GM10266 (cell line): ENCODE data around the gene ABCD3.
"Not testable (repeated sequence)": the region's sequence is repeated elsewhere in the genome, so short reads cannot be mapped to it uniquely, and the experiment has no call there.

Experiments used
- DNase-seq: peaks from one replicate; pipeline ENCODE4 v3.0.0; 2012; ENCODE audit errors: extremely low spot score
- TF ChIP-seq, protein P1 (sequence below): IDR thresholded peaks from 2 replicates; pipeline ENCODE4 v1.5.1; 2012; ENCODE audit warnings: mild to moderate bottlenecking, low read depth; ENCODE audit not compliant: control insufficient read depth, insufficient read depth; ENCODE audit errors: missing control alignments

The ABCD3 gene

DNA sequence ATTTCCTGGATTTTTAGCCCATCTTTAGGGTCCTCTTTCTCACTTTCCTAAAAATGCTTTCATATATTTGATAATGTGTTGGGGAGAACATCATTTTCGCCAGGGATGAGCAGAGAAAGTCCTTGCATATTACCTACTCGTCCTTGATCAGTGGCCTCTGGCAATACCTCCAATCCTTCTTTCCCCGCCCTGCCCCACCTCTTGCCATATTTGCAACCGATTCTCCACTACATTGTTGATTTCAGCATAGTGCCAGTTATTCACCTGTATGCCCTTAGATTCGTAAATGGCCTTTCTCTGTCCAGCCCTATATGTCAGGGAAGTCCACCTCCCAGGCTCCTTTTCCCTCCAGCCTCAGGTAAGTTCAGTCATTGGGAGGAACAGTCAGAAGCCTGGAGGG, 136.9 kb downstream of the ABCD3 start:
- no peak for DNase-seq
- TF ChIP-seq, protein P1, sequence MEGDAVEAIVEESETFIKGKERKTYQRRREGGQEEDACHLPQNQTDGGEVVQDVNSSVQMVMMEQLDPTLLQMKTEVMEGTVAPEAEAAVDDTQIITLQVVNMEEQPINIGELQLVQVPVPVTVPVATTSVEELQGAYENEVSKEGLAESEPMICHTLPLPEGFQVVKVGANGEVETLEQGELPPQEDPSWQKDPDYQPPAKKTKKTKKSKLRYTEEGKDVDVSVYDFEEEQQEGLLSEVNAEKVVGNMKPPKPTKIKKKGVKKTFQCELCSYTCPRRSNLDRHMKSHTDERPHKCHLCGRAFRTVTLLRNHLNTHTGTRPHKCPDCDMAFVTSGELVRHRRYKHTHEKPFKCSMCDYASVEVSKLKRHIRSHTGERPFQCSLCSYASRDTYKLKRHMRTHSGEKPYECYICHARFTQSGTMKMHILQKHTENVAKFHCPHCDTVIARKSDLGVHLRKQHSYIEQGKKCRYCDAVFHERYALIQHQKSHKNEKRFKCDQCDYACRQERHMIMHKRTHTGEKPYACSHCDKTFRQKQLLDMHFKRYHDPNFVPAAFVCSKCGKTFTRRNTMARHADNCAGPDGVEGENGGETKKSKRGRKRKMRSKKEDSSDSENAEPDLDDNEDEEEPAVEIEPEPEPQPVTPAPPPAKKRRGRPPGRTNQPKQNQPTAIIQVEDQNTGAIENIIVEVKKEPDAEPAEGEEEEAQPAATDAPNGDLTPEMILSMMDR, result no peak

DNA sequence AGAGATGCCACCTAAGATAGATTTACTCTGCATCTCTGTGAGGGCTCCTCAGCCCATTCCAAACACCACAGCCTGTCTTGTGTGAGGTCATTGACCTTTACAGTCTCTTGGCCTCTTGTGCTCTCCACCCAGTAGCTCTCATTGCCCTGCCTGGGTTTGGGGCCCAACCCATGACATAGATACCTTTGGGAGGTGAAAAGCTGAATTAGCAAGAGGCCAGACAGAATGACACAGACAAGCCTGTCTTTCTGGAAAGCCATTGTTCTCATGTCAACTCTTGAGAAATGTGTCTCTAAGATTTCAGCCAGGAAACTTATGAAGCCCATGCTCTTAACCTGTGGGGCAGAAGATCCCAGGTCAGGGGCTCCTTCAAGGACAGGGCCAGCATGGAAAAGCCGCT, 141.7 kb downstream of the ABCD3 start:
- DNase-seq, result no peak
- TF ChIP-seq, protein P1, result no peak

DNA sequence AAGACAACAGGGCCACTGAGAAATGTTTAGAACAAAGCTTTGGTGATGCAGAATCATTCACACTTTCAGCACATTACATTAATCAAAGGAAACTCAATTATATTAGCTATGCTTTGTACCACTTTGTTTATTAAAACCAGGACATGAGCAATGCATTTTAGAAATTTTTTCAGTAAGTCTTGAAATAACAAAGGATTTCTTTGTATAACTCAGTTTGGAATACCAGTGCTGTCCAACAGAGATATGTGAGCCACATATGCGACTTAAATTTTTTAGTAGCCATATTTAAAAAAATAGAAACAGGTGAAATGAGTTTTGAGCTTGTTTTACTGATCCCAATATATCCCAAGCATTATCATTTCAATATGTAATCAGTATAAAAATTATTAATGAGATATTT, 142.1 kb downstream of the ABCD3 start:
- TF ChIP-seq, protein P1, result no peak
- DNase-seq, result no peak

DNA sequence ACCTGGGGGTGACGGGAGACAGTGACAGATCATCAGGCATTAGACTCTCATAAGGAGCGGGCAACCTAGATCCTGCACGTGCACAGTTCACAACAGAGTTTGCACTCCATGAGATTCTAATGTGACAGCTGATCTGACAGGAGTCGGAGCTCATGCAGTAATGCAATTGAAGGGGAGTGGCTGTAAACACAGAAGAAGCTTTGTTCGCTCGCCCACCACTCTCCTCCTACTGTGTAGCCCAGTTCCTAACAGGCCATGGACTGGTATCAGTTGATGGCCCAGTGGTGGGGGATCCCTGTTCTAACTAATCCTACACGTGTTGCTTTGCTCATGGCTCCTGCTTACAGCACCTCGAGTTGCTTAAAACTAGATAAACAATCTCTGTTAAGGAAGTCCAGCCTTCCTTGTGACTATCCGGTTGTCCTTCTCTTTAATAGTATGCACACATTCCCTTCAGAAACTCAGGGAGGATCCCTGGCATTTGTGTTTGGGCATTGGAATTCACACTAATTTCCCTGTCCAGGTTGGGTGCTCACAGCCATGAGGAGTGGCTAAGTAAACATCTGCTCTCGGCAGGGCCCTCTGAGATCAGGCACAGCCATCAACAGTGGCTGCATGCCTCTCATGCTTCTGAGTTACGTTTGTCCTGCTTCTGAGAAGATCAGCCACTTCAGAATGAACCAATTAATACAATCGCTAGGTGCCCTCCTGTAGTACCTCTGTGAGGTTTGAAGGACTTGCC, 144.5 kb downstream of the ABCD3 start:
- DNase-seq, result no peak

DNA sequence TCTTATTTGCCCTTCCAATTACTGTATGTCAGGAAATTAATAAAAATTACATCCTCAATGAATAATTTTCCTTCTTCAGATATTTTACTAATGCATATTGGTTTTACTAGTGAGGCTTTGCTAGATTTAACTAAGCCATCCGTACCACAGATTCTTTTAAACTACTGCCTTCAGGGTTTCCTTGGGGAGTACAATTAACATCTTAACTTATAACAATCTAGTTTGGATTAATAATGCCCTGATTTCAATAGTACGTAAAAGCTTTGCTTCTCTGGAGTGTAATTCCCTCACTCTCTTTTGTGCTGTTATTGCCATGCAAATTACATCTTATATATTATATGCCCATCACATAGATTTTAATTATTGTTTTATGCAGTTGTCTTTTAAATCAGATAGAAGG, 147.7 kb downstream of the ABCD3 start:
- TF ChIP-seq, protein P1, result no peak
- no peak for DNase-seq

More for the DNA sequence above, 144.5 kb downstream of the ABCD3 start:
- TF ChIP-seq, protein P1, result no peak

DNA sequence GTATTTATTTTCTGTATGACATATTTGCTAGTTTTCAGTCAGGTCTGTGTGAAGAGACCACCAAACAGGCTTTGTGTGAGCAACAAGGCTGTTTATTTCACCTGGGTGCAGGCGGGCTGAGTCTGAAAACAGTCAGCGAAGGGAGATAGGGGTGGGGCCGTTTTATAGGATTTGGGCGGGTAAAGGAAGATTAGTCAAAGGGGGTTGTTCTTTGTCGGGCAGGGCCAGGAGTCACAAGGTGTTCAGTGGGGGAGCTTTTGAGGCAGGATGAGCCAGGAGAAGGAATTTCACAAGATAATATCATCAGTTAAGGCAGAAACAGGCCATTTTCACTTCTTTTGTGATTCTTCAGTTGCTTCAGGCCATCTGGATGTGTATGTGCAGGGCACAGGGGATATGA, 148.2 kb downstream of the ABCD3 start:
- not testable (repeated sequence) for DNase-seq

DNA sequence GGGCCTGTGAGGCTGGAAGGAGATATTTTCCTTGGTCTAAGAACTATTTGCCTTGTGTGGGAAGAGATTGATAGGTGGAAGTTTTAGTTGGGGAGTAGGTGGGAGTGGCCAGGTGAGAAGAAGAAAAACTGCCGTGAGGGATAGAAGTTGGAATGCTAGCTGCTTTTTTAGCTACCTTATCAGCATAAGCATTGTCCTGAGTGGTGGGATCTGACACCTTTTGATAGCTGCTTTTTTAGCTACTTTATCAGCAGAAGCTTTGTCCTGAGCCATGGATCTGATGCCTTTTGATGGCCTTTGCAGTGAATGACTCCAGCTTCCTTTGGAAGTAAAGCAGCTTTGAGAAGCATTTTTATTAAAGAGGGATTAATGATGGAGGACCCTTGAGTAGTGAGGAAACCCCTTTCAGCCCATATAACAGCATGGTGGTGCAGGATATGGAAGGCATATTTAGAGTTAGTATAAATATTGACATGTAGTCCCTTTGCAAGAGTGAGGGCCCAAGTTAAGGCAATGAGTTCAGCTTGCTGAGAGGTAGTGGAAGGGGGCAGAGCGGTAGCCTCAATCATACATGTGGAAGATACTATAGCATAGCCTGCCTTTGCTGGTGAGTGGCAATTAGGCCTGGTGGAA, 149.9 kb downstream of the ABCD3 start:
- not testable (repeated sequence) for DNase-seq
